Nucleus accumbens (tissue), 56 donors: ENCODE measurements around the gene MROH2B.
"Not testable (repeated sequence)": the region's sequence is repeated elsewhere in the genome, so short reads cannot be mapped to it uniquely, and the experiment has no call there.

ENCODE experiments used
- DNase-seq, 56 donors: peaks; one replicate each; lab custom pipeline; 2025; lab: John Stamatoyannopoulos, UW

Gene MROH2B

GRCh38 chr5:41032973-41033372, 38.2 kb downstream of the MROH2B start:
- no peak for DNase-seq

- not testable (repeated sequence) for DNase-seq
Measured at GRCh38 chr5:41022600-41022999, 48.5 kb downstream of the MROH2B start.

GRCh38 chr5:41012318-41012717, 58.8 kb downstream of the MROH2B start:
- no peak for DNase-seq

- no peak for DNase-seq
Measured at GRCh38 chr5:41010572-41010971, 60.6 kb downstream of the MROH2B start.

GRCh38 chr5:41009232-41009631, 61.9 kb downstream of the MROH2B start:
- DNase-seq, result no peak

GRCh38 chr5:41004931-41005330, 66.2 kb downstream of the MROH2B start:
- no peak for DNase-seq

- no peak for DNase-seq
Measured at GRCh38 chr5:41003670-41004376, 67.3 kb downstream of the MROH2B start.

GRCh38 chr5:40999966-41000365, 71.2 kb downstream of the MROH2B start:
- no peak for DNase-seq

- no peak for DNase-seq
Measured at GRCh38 chr5:40999142-40999541, 72.0 kb downstream of the MROH2B start.

- DNase-seq, result no peak
Measured at GRCh38 chr5:40995801-40996586, 75.1 kb downstream of the MROH2B start.

GRCh38 chr5:40991981-40992559, 79.1 kb downstream of the MROH2B start:
- no peak for DNase-seq

- peak in 6 of 56 donors; percentile 0 to 24 (median 2) for DNase-seq
Measured at GRCh38 chr5:40991168-40991980, 79.8 kb downstream of the MROH2B start.

GRCh38 chr5:40988746-40989510, 82.2 kb downstream of the MROH2B start:
- no peak for DNase-seq

- DNase-seq, result no peak
Measured at GRCh38 chr5:40987349-40987748, 83.8 kb downstream of the MROH2B start.

GRCh38 chr5:40986666-40987065, 84.5 kb downstream of the MROH2B start:
- no peak for DNase-seq

GRCh38 chr5:40985501-40985900, 85.6 kb downstream of the MROH2B start:
- DNase-seq, result no peak

- no peak for DNase-seq
Measured at GRCh38 chr5:40984884-40985283, 86.3 kb downstream of the MROH2B start.

- no peak for DNase-seq
Measured at GRCh38 chr5:40983781-40984180, 87.4 kb downstream of the MROH2B start.

- no peak for DNase-seq
Measured at GRCh38 chr5:40981420-40981819, 89.7 kb downstream of the MROH2B start.

- no peak for DNase-seq
Measured at GRCh38 chr5:40976836-40977235, 94.3 kb downstream of the MROH2B start.
